Neural cell (in vitro differentiated cells): ENCODE measurements around the gene CD200. TPM values are rescaled to one million over a fixed set of nuclear protein-coding genes. Genes with fewer than 3 reads are reported as not detected.
A peak's percentile ranks its signal among the peaks of the same experiment; 100 is the strongest.

Experiments used
- H2AFZ ChIP-seq: fragments of 200-600, 300-800 bp; sonication (generic), shearing (Covaris generic); 2 replicates; pipeline ENCODE4 v1.6.0; 2014; ENCODE audit warnings: low read depth, mild to moderate bottlenecking, antibody characterized with exemption, low read length, moderate library complexity
- H3F3A ChIP-seq: fragments of 200-600 bp; shearing (Covaris generic); 2 replicates; pipeline ENCODE4 v1.6.1; 2016; ENCODE audit warnings: mild to moderate bottlenecking, moderate library complexity, mixed read lengths, antibody characterized with exemption, low read length; ENCODE audit not compliant: insufficient read depth, poor library complexity, severe bottlenecking
- H3K27ac ChIP-seq: fragments of 200-600, 300-800 bp; sonication (generic), shearing (Covaris generic); 2 replicates; pipeline ENCODE4 v1.5.1; 2014; ENCODE audit warnings: mild to moderate bottlenecking, low read length, moderate library complexity
- H3K27me3 ChIP-seq: fragments of 300-800, 200-600 bp; sonication (generic), shearing (Covaris generic); 2 replicates; pipeline ENCODE4 v1.6.0; 2014; ENCODE audit warnings: mild to moderate bottlenecking, low read depth, low read length, moderate library complexity; ENCODE audit not compliant: insufficient read depth
- H3K36me3 ChIP-seq: fragments of 300-800, 200-600 bp; sonication (generic), shearing (Covaris generic); 2 replicates; pipeline ENCODE4 v1.5.1; 2014; ENCODE audit warnings: mild to moderate bottlenecking, antibody characterized with exemption, low read length, moderate library complexity; ENCODE audit not compliant: insufficient read depth
- H3K4me2 ChIP-seq: fragments of 300-800, 200-600 bp; sonication (generic), shearing (Covaris generic); 2 replicates; pipeline ENCODE4 v1.6.0; 2014; ENCODE audit warnings: mild to moderate bottlenecking, low read length
- H3K4me3 ChIP-seq: fragments of 300-800, 200-600 bp; sonication (generic), shearing (Covaris generic); 2 replicates; pipeline ENCODE4 v1.5.1; 2014; ENCODE audit warnings: mild to moderate bottlenecking, low read length, moderate library complexity
- H3K79me2 ChIP-seq: fragments of 200-600 bp; shearing (Covaris generic); replicated peaks from 2 replicates; pipeline ENCODE4 v1.6.0; 2014; ENCODE audit warnings: mild to moderate bottlenecking, low read length, moderate library complexity; ENCODE audit not compliant: insufficient read depth
- H3K9ac ChIP-seq: fragments of 300-800, 200-600 bp; sonication (generic), shearing (Covaris generic); 2 replicates; pipeline ENCODE4 v1.6.1; 2016; ENCODE audit warnings: mild to moderate bottlenecking, low read length, mixed read lengths
- H3K9me2 ChIP-seq: fragments of 200-600 bp; shearing (Covaris generic); 2 replicates; pipeline ENCODE4 v1.6.1; 2016; ENCODE audit warnings: mild to moderate bottlenecking, low read length, mixed read lengths; ENCODE audit not compliant: insufficient read depth
- H3K9me3 ChIP-seq: fragments of 200-600, 300-800 bp; sonication (generic), shearing (Covaris generic); 2 replicates; pipeline ENCODE4 v1.6.1; 2016; ENCODE audit warnings: mild to moderate bottlenecking, mixed run types, low read length, moderate library complexity, mixed read lengths
- H4K20me1 ChIP-seq: fragments of 200-600 bp; shearing (Covaris generic); 2 replicates; pipeline ENCODE4 v1.6.1; 2016; ENCODE audit warnings: mild to moderate bottlenecking, mixed run types; ENCODE audit not compliant: insufficient read depth
- CTCF ChIP-seq: fragments of 450-650 bp; IDR thresholded peaks from 2 replicates; pipeline ENCODE4 v1.5.1; 2014; ENCODE audit warnings: antibody characterized with exemption, mild to moderate bottlenecking, moderate library complexity; ENCODE audit not compliant: poor library complexity, severe bottlenecking
- EP300 ChIP-seq: fragments of 450-650 bp; conservative IDR thresholded peaks from 2 replicates; pipeline ENCODE4 v1.6.1; 2014; ENCODE audit warnings: antibody characterized with exemption, mild to moderate bottlenecking, moderate library complexity; ENCODE audit not compliant: poor library complexity, severe bottlenecking
- EZH2 ChIP-seq: fragments of 200-600, 300-800 bp; shearing (Covaris generic), sonication (generic); IDR thresholded peaks from 2 replicates; pipeline ENCODE4 v1.6.1; 2014; ENCODE audit warnings: antibody characterized with exemption, low read length, borderline replicate concordance, mild to moderate bottlenecking; ENCODE audit not compliant: insufficient read depth, poor library complexity, severe bottlenecking
- MXI1 ChIP-seq: fragments of 450-650 bp; conservative IDR thresholded peaks from 2 replicates; pipeline ENCODE4 v1.6.1; 2014; ENCODE audit warnings: antibody characterized with exemption, mild to moderate bottlenecking; ENCODE audit not compliant: poor library complexity, severe bottlenecking
- POLR2AphosphoS5 ChIP-seq: IDR thresholded peaks from 2 replicates; pipeline ENCODE4 v1.6.1; 2012
- RAD21 ChIP-seq: fragments of 450-650 bp; conservative IDR thresholded peaks from 2 replicates; pipeline ENCODE4 v1.6.1; 2014; ENCODE audit warnings: antibody characterized with exemption, mild to moderate bottlenecking, moderate library complexity
- SMC3 ChIP-seq: fragments of 450-650 bp; conservative IDR thresholded peaks from 2 replicates; pipeline ENCODE4 v1.6.1; 2014; ENCODE audit warnings: antibody characterized with exemption, mild to moderate bottlenecking, moderate library complexity; ENCODE audit not compliant: poor library complexity
- TAF1 ChIP-seq: IDR thresholded peaks from 2 replicates; pipeline ENCODE4 v1.6.1; 2012; ENCODE audit warnings: low read depth
- polyA plus RNA-seq: library from polyadenylated mRNA; depleted of rRNA; stranded (reverse); fragments of >200 nt; gene quantifications from 2 replicates; pipeline ENCODE4 v1.2.3, GENCODE V29; 2014
- TF ChIP-seq, protein P1 (sequence below): IDR thresholded peaks from 2 replicates; pipeline ENCODE4 v1.6.1; 2012; ENCODE audit warnings: borderline replicate concordance

The CD200 gene
- polyA plus RNA-seq, 1 donor from 2014 or later: 174 TPM

GRCh38 chr3:112339609-112340008, 6.7 kb downstream of the CD200 start:
- H2AFZ ChIP-seq: no peak overlapping the region
- peaks cover 2% of the 10 kb centered on the region for H3F3A ChIP-seq
- H3K79me2 ChIP-seq: peaks cover 95% of the 10 kb centered on the region
- peak overlapping the region; percentile 47 for H3K4me3 ChIP-seq
- no peak overlapping the region for H3K27ac ChIP-seq
- TF ChIP-seq EZH2 (no peak), CTCF (no peak), RAD21 (no peak), TAF1 (no peak), POLR2AphosphoS5 (no peak), SMC3 (no peak), MXI1 (no peak), EP300 (no peak)
- TF ChIP-seq, protein P1, sequence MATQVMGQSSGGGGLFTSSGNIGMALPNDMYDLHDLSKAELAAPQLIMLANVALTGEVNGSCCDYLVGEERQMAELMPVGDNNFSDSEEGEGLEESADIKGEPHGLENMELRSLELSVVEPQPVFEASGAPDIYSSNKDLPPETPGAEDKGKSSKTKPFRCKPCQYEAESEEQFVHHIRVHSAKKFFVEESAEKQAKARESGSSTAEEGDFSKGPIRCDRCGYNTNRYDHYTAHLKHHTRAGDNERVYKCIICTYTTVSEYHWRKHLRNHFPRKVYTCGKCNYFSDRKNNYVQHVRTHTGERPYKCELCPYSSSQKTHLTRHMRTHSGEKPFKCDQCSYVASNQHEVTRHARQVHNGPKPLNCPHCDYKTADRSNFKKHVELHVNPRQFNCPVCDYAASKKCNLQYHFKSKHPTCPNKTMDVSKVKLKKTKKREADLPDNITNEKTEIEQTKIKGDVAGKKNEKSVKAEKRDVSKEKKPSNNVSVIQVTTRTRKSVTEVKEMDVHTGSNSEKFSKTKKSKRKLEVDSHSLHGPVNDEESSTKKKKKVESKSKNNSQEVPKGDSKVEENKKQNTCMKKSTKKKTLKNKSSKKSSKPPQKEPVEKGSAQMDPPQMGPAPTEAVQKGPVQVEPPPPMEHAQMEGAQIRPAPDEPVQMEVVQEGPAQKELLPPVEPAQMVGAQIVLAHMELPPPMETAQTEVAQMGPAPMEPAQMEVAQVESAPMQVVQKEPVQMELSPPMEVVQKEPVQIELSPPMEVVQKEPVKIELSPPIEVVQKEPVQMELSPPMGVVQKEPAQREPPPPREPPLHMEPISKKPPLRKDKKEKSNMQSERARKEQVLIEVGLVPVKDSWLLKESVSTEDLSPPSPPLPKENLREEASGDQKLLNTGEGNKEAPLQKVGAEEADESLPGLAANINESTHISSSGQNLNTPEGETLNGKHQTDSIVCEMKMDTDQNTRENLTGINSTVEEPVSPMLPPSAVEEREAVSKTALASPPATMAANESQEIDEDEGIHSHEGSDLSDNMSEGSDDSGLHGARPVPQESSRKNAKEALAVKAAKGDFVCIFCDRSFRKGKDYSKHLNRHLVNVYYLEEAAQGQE: no peak
- H3K27me3 ChIP-seq: no peaks in the 10 kb centered on the region
- H3K4me2 ChIP-seq: peak overlapping the region; percentile 37
- peaks cover 16% of the 10 kb centered on the region for H3K36me3 ChIP-seq
- H4K20me1 ChIP-seq: peaks cover 7% of the 10 kb centered on the region
- H3K9ac ChIP-seq: no peak overlapping the region
- H3K9me3 ChIP-seq: no peaks in the 10 kb centered on the region
- H3K9me2 ChIP-seq: no peaks in the 10 kb centered on the region

DNA sequence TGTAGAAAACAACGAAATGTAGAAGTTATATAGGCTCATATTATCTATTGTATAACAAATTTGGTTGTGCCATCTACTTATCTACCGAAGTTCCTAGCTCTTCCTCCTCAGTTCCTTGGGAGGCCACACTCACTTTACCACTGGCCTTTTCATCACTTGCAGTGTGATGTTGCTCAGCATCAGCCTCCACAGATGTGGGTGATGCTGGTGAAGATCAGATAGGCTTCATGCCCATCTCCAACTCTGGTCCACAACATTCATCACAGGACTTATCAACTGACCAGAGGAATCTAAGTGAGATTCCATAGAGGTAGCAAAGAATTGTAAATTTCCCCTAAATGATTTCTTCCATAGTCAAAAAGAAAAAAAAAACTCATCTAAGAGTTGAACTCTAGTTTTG, 8.4 kb downstream of the CD200 start:
- H3K9me3 ChIP-seq: no peaks in the 10 kb centered on the region
- H3K27ac ChIP-seq: no peak overlapping the region
- peak overlapping the region; percentile 47 for H3K4me3 ChIP-seq
- H3K27me3 ChIP-seq: no peaks in the 10 kb centered on the region
- TF ChIP-seq, protein P1: no peak
- TF ChIP-seq SMC3 (no peak), TAF1 (no peak), POLR2AphosphoS5 (no peak), EP300 (no peak), RAD21 (no peak), MXI1 (no peak), EZH2 (no peak), CTCF (no peak)
- no peak overlapping the region for H3K9ac ChIP-seq
- H3K4me2 ChIP-seq: no peak overlapping the region
- H3K36me3 ChIP-seq: peaks cover 23% of the 10 kb centered on the region
- peaks cover 95% of the 10 kb centered on the region for H3K79me2 ChIP-seq
- H2AFZ ChIP-seq: no peak overlapping the region
- no peaks in the 10 kb centered on the region for H3K9me2 ChIP-seq
- H4K20me1 ChIP-seq: peaks cover 7% of the 10 kb centered on the region
- H3F3A ChIP-seq: peaks cover 2% of the 10 kb centered on the region
